H1 (cell line): ENCODE measurements around the gene RASAL2. TPM values are rescaled to one million over a fixed set of nuclear protein-coding genes. Genes with fewer than 3 reads are reported as not detected.
A peak's percentile ranks its signal among the peaks of the same experiment; 100 is the strongest.

ENCODE experiments used
- CTCF ChIA-PET: fragments of 300-600 bp; sonication (Branson Sonifier 250); formaldehyde crosslinking; loops from one replicate; lab custom pipeline; 2021; ENCODE audit not compliant: partially characterized antibody; lab: Charles Lee
- POLR2A ChIA-PET: fragments of 300-600 bp; sonication (Branson Sonifier 250); formaldehyde crosslinking; loops from one replicate; lab custom pipeline; 2021; ENCODE audit warnings: inconsistent platforms; ENCODE audit not compliant: partially characterized antibody; lab: Charles Lee
- DNase-seq, 2 experiments: peaks; one replicate each; pipeline versions ENCODE4 v3.0.0 to v3.0.0-alpha.2; 2010 to 2022; ENCODE audit warnings: low spot score in 2 of 2, low read depth in 1 of 2, mixed read lengths in 1 of 2
- FAIRE-seq: peaks from 2 replicates; lab custom pipeline; 2011; peaks lifted over from hg19 to GRCh38; lab: Jason Lieb, UNC
- H2AFZ ChIP-seq: 2 replicates; pipeline ENCODE4 v1.8.1; 2012; ENCODE audit warnings: low read length, inconsistent platforms
- H2AK5ac ChIP-seq: 2 replicates; pipeline ENCODE4 v1.6.1; 2013; ENCODE audit warnings: low read depth, low read length
- H2BK120ac ChIP-seq: replicated peaks from 2 replicates; pipeline ENCODE3; 2013; ENCODE audit warnings: low read depth, low read length, inconsistent platforms
- H2BK12ac ChIP-seq: 2 replicates; pipeline ENCODE4 v1.6.1; 2013; ENCODE audit warnings: low read depth, low read length
- H2BK15ac ChIP-seq: 2 replicates; pipeline ENCODE4 v1.6.1; 2013; ENCODE audit warnings: low read length
- H2BK20ac ChIP-seq: 2 replicates; pipeline ENCODE4 v1.6.1; 2013; ENCODE audit warnings: low read length
- H2BK5ac ChIP-seq: 2 replicates; pipeline ENCODE4 v1.6.1; 2013; ENCODE audit warnings: low read depth, low read length
- H3K14ac ChIP-seq: 2 replicates; pipeline ENCODE4 v1.6.1; 2013; ENCODE audit warnings: inconsistent platforms; ENCODE audit not compliant: insufficient read length
- H3K18ac ChIP-seq: 2 replicates; pipeline ENCODE4 v1.6.1; 2013; ENCODE audit warnings: low read length; ENCODE audit errors: extremely low read depth
- H3K23ac ChIP-seq: 2 replicates; pipeline ENCODE4 v1.6.1; 2013; ENCODE audit warnings: inconsistent platforms; ENCODE audit not compliant: insufficient read length
- H3K23me2 ChIP-seq: 2 replicates; pipeline ENCODE4 v1.6.1; 2013; ENCODE audit warnings: low read depth, low read length
- H3K27ac ChIP-seq: 2 replicates; pipeline ENCODE4 v1.6.1; 2011; ENCODE audit warnings: low read depth, low read length, inconsistent platforms
- H3K27me3 ChIP-seq, 4 experiments: replicated peaks in 1 of 4; 1 replicate in 1 of 4; 2 replicates in 3 of 4; pipeline versions ENCODE4 v1.6.1 to v1.8.1; 2011 to 2013; ENCODE audit warnings: low read length in 3 of 4, mild to moderate bottlenecking in 3 of 4, inconsistent platforms in 2 of 4, mixed read lengths in 2 of 4, moderate library complexity in 1 of 4; ENCODE audit not compliant: control insufficient read depth in 3 of 4, insufficient read depth in 3 of 4; ENCODE audit errors: extremely low read depth in 1 of 4
- H3K36me3 ChIP-seq, 4 experiments: 2 replicates each; pipeline versions ENCODE4 v1.6.1 to v1.8.1; 2011 to 2013; ENCODE audit warnings: mild to moderate bottlenecking in 4 of 4, low read length in 3 of 4, moderate library complexity in 2 of 4, control low read depth in 1 of 4, inconsistent platforms in 1 of 4; ENCODE audit not compliant: insufficient read depth in 4 of 4, control insufficient read depth in 2 of 4
- H3K4ac ChIP-seq: replicated peaks from 2 replicates; pipeline ENCODE3; 2013; ENCODE audit warnings: low read length, low read depth, mixed read lengths, inconsistent platforms; ENCODE audit not compliant: insufficient read length
- H3K4me1 ChIP-seq, 4 experiments: replicated peaks in 1 of 4; 1 replicate in 1 of 4; 2 replicates in 3 of 4; pipeline versions ENCODE4 v1.6.1 to v1.8.1; 2011 to 2013; ENCODE audit warnings: low read length in 3 of 4, inconsistent platforms in 2 of 4, mixed read lengths in 1 of 4; ENCODE audit not compliant: insufficient read depth in 4 of 4, control insufficient read depth in 3 of 4
- H3K4me2 ChIP-seq, 2 experiments: 2 replicates each; pipeline versions ENCODE4 v1.6.1 to v1.8.1; 2011 to 2013; ENCODE audit warnings: low read depth in 2 of 2, low read length in 2 of 2, control low read depth in 1 of 2, inconsistent platforms in 1 of 2, mild to moderate bottlenecking in 1 of 2; ENCODE audit not compliant: insufficient read depth in 1 of 2
- H3K4me3 ChIP-seq, 4 experiments: fragments of 200-600, 300-600 bp in 1 of 4; sonication (generic), shearing (Covaris generic), sonication (Bioruptor Twin) in 1 of 4; 2 replicates each; pipeline versions ENCODE4 v1.5.1 to v1.8.1; 2011 to 2016; ENCODE audit warnings: low read length in 4 of 4, low read depth in 3 of 4, control low read depth in 2 of 4, inconsistent platforms in 2 of 4, mild to moderate bottlenecking in 2 of 4, mixed read lengths in 1 of 4, moderate library complexity in 1 of 4; ENCODE audit not compliant: insufficient read depth in 2 of 4; ENCODE audit errors: extremely low read depth in 1 of 4
- H3K56ac ChIP-seq: replicated peaks from 2 replicates; pipeline ENCODE3; 2013; ENCODE audit warnings: low read depth, mild to moderate bottlenecking, mixed read lengths, low read length, inconsistent platforms; ENCODE audit not compliant: insufficient read length
- H3K79me1 ChIP-seq: 2 replicates; pipeline ENCODE4 v1.6.1; 2013; ENCODE audit warnings: low read depth, low read length, control low read depth
- H3K79me2 ChIP-seq, 2 experiments: 2 replicates each; pipeline versions ENCODE4 v1.6.1 to v1.8.1; 2012 to 2013; ENCODE audit warnings: low read length in 2 of 2, mild to moderate bottlenecking in 2 of 2, inconsistent platforms in 1 of 2; ENCODE audit not compliant: insufficient read depth in 2 of 2, control insufficient read depth in 1 of 2
- H3K9ac ChIP-seq, 4 experiments: replicated peaks in 1 of 4; 1 replicate in 1 of 4; 2 replicates in 3 of 4; pipeline versions ENCODE4 v1.6.1 to v1.8.1; 2011 to 2013; ENCODE audit warnings: low read depth in 3 of 4, low read length in 3 of 4, control low read depth in 2 of 4, mild to moderate bottlenecking in 2 of 4, moderate library complexity in 2 of 4, inconsistent platforms in 1 of 4; ENCODE audit errors: extremely low read depth in 1 of 4
- H3K9me3 ChIP-seq, 2 experiments: 2 replicates each; pipeline versions ENCODE4 v1.6.1 to v1.8.1; 2012 to 2013; ENCODE audit warnings: mild to moderate bottlenecking in 2 of 2, moderate library complexity in 2 of 2, control low read depth in 1 of 2, inconsistent platforms in 1 of 2, low read depth in 1 of 2, low read length in 1 of 2, mixed read lengths in 1 of 2; ENCODE audit not compliant: insufficient read depth in 2 of 2
- H4K20me1 ChIP-seq, 2 experiments: replicated peaks in 1 of 2; 2 replicates each; pipeline versions ENCODE3 to v1.8.1; 2011 to 2013; ENCODE audit warnings: inconsistent platforms in 2 of 2, low read length in 2 of 2, mild to moderate bottlenecking in 1 of 2; ENCODE audit not compliant: insufficient read depth in 2 of 2, control insufficient read depth in 1 of 2
- H4K5ac ChIP-seq: 2 replicates; pipeline ENCODE4 v1.6.1; 2013; ENCODE audit warnings: low read length, low read depth, mixed read lengths, inconsistent platforms; ENCODE audit not compliant: insufficient read length
- H4K8ac ChIP-seq: 2 replicates; pipeline ENCODE4 v1.8.0; 2013; ENCODE audit warnings: mild to moderate bottlenecking, moderate library complexity, low read length, inconsistent platforms; ENCODE audit not compliant: insufficient read depth; ENCODE audit errors: extremely low read depth
- H4K91ac ChIP-seq: replicated peaks from 2 replicates; pipeline ENCODE3; 2013; ENCODE audit warnings: low read length, mixed read lengths, inconsistent platforms; ENCODE audit not compliant: insufficient read length
- TEAD4 ChIP-seq: IDR thresholded peaks from 2 replicates; pipeline ENCODE4 v1.6.1; 2012; ENCODE audit warnings: low read depth, low read length, inconsistent platforms, mixed read lengths
- WGBS, 2 experiments: shearing (Covaris generic) in 1 of 2; methylation state at CpG; one replicate each; pipeline versions ENCODE4 v1.1.6 to v1.1.7; 2013 to 2015; ENCODE audit warnings: low lambda C conversion rate in 2 of 2, mixed read lengths in 2 of 2, inconsistent platforms in 1 of 2, low coverage in 1 of 2, missing lambda C conversion rate in 1 of 2; ENCODE audit not compliant: insufficient replicate concordance in 2 of 2, insufficient coverage in 1 of 2, insufficient read length in 1 of 2; ENCODE audit errors: extremely low coverage in 1 of 2, missing lambda C conversion rate in 1 of 2; 5-methylcytosine and 5-hydroxymethylcytosine counted together
- polyA plus RNA-seq, 7 experiments: library from polyadenylated mRNA; depleted of rRNA in 3 of 7; stranded (reverse) in 5 of 7; unstranded in 2 of 7; fragments of >200 nt in 5 of 7; fragments of 200-250 nt in 2 of 7; gene quantifications; 1 replicate in 5 of 7; 2 replicates in 1 of 7; 4 replicates in 1 of 7; pipeline versions ENCODE4 v1.2.1 to v1.2.3, GENCODE V29; 2011 to 2013; ENCODE audit warnings: missing spikeins in 2 of 7, mixed read lengths in 2 of 7
- total RNA-seq: library from RNA; stranded (reverse); fragmentation: NEBNext Ultra II Directional; extraction: Animal tissue kit (Norgen Biotek cat#: 25700); gene quantifications from 2 replicates; pipeline ENCODE4 v1.2.1, GENCODE V29; 2021
- TF ChIP-seq, protein P1 (sequence below): IDR thresholded peaks from 2 replicates; pipeline ENCODE4 v1.6.1; 2012; ENCODE audit warnings: low read length, inconsistent platforms

Gene RASAL2
- total and polyA plus RNA-seq, 2 of the 8 experiments (the other 6 are each of a cell fraction or from before 2014, with no cell fraction given): 15.9 to 32.5 TPM

DNA sequence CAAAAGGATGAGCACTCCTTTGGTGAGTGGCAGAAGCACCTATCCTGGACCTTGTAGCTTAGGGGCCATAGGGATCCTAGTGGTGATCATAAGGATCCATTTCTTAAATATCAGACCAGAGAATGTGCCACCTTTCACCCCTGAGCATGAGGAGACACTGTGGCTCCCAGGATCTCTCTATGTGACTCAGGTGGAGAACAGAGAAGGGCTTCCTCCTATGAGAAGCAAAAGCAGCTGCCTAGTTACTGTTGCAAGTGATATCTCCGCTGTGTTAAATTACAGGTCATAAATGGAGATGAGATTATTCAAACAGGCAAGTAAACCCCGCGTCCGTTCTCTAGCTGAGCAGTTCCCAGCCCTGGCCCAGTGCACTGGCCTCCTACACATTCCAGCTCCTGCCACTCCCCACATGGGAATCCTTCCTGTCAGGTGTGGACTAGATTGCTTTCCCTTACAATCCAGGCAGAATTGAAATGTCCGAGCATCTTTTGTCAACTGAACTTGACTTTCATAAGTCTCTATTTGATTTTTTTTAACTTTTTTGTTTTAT lies 376.6 kb downstream of the RASAL2 start:
- peaks cover 2 to 27% (median 13%) of the 10 kb centered on the region in 4 experiments for H3K36me3 ChIP-seq
- no peak overlapping the region for H2AFZ ChIP-seq
- DNase-seq (no peak), FAIRE-seq (no peak)
- no peak overlapping the region for H4K5ac ChIP-seq
- H2BK12ac ChIP-seq: no peak overlapping the region
- H3K14ac ChIP-seq: no peak overlapping the region
- TF ChIP-seq TEAD4: 0 out of 2 replicates have a peak, but pooled peaks have one; percentile 4
- TF ChIP-seq, protein P1, sequence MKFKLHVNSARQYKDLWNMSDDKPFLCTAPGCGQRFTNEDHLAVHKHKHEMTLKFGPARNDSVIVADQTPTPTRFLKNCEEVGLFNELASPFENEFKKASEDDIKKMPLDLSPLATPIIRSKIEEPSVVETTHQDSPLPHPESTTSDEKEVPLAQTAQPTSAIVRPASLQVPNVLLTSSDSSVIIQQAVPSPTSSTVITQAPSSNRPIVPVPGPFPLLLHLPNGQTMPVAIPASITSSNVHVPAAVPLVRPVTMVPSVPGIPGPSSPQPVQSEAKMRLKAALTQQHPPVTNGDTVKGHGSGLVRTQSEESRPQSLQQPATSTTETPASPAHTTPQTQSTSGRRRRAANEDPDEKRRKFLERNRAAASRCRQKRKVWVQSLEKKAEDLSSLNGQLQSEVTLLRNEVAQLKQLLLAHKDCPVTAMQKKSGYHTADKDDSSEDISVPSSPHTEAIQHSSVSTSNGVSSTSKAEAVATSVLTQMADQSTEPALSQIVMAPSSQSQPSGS: no peak
- no peak overlapping the region for H3K18ac ChIP-seq
- H3K4me2 ChIP-seq: no peak overlapping the region
- no peak overlapping the region for H3K27ac ChIP-seq
- no peaks in the 10 kb centered on the region for H3K27me3 ChIP-seq
- H2BK5ac ChIP-seq: no peak overlapping the region
- H3K4me3 ChIP-seq: no peak overlapping the region
- H2BK120ac ChIP-seq: no peak overlapping the region
- H3K56ac ChIP-seq: no peak overlapping the region
- CTCF ChIA-PET: interaction anchor here (0.6 to 10.0 kb wide), 6 partner anchors 12 to 170 kb away, joined by 3 to 95 read pairs (median 4); no protein-coding TSS in a partner anchor
- 97% methylated on average over 5 of the region's 5 CpGs; no CpG with 5 or more reads in 1 of the 2 experiments for WGBS, 2 experiments
- no peaks in the 10 kb centered on the region for H3K9me3 ChIP-seq
- no peaks in the 10 kb centered on the region for H3K79me2 ChIP-seq
- no peak overlapping the region for H4K91ac ChIP-seq
- H3K9ac ChIP-seq: no peak overlapping the region
- H3K23me2 ChIP-seq: no peaks in the 10 kb centered on the region
- 0 out of 2 replicates have a peak, but pooled peaks cover 3% of the 10 kb centered on the region for H3K79me1 ChIP-seq
- no peak overlapping the region for H4K8ac ChIP-seq
- H2BK20ac ChIP-seq: no peak overlapping the region
- H2AK5ac ChIP-seq: no peak overlapping the region
- no peaks in the 10 kb centered on the region for H4K20me1 ChIP-seq
- H3K4me1 ChIP-seq: no peaks in the 10 kb centered on the region
- no peak overlapping the region for H3K4ac ChIP-seq
- H2BK15ac ChIP-seq: no peak overlapping the region
- POLR2A ChIA-PET: no interaction called here
- no peak overlapping the region for H3K23ac ChIP-seq
